Activated CD8-positive, alpha-beta T cell treated with anti-CD3 and anti-CD28 coated beads for 36 hours (primary cell): ENCODE data around the gene IFNL1. TPM values are rescaled to one million over a fixed set of nuclear protein-coding genes. Genes with fewer than 3 reads are reported as not detected.
"Not testable (repeated sequence)": the region's sequence is repeated elsewhere in the genome, so short reads cannot be mapped to it uniquely, and the experiment has no call there.

Experiments
- ATAC-seq: fragments of 200-7000 bp; cut with Tn5 transposase; one replicate; pipeline ENCODE4 v1.10.0; 2021; ENCODE audit warnings: mild to moderate bottlenecking, moderate library complexity
- CTCF ChIA-PET: fragments of 350-600 bp; sonication (Branson Sonifier 250); formaldehyde crosslinking; loops from one replicate; lab custom pipeline; 2021; ENCODE audit warnings: antibody characterized with exemption; lab: Charles Lee
- POLR2A ChIA-PET: fragments of 350-600 bp; sonication (Branson Sonifier 250); formaldehyde crosslinking; loops from one replicate; lab custom pipeline; 2021; ENCODE audit warnings: antibody characterized with exemption; lab: Charles Lee
- DNase-seq: peaks from one replicate; pipeline ENCODE4 v3.0.0-alpha.2; 2020
- H3K27ac Mint-ChIP-seq: one replicate; pipeline ENCODE4 v1.8.0; 2021; ENCODE audit warnings: mild to moderate bottlenecking, mixed read lengths
- H3K27me3 Mint-ChIP-seq: one replicate; pipeline ENCODE4 v1.8.0; 2021; ENCODE audit warnings: mixed read lengths
- H3K36me3 Mint-ChIP-seq: one replicate; pipeline ENCODE4 v1.8.0; 2021; ENCODE audit warnings: low read depth, mixed read lengths
- H3K4me1 Mint-ChIP-seq: one replicate; pipeline ENCODE4 v1.8.0; 2021; ENCODE audit warnings: low read depth, mixed read lengths
- H3K4me3 Mint-ChIP-seq: one replicate; pipeline ENCODE4 v1.8.0; 2021; ENCODE audit warnings: mild to moderate bottlenecking, moderate library complexity, mixed read lengths
- H3K9me3 Mint-ChIP-seq: one replicate; pipeline ENCODE4 v1.8.0; 2021; ENCODE audit warnings: mixed read lengths
- CTCF ChIP-seq: fragments of 200-600 bp; IDR thresholded peaks from one replicate; pipeline ENCODE4 v1.8.0; 2022; ENCODE audit warnings: antibody characterized with exemption, mild to moderate bottlenecking
- intact Hi-C: fragments of 100-400 bp; cut with micrococcal nuclease; formaldehyde crosslinking; loops from one replicate; pipeline ENCODE4 v1.10.0; 2022
- total RNA-seq, 2 experiments: library from RNA; stranded (reverse); gene quantifications; one replicate each; pipeline ENCODE4 v1.2.3, GENCODE V29; 2021

The IFNL1 gene
- total RNA-seq, 2 experiments from 2014 or later: not detected

- Mint-ChIP-seq H3K9me3 (no peaks in the 10 kb centered on the region), H3K27me3 (peaks cover 4% of the 10 kb centered on the region), H3K27ac (no peak overlapping the region), H3K36me3 (no peaks in the 10 kb centered on the region), H3K4me1 (no peaks in the 10 kb centered on the region), H3K4me3 (no peak overlapping the region)
- POLR2A ChIA-PET: no interaction called here
- CTCF ChIA-PET: no interaction called here
- no peak for DNase-seq
- TF ChIP-seq CTCF: no peak
- no peak for ATAC-seq
- intact Hi-C loops: no loop called here
Measured at GRCh38 chr19:39270036-39270871, 26.0 kb upstream of the IFNL1 start.

GRCh38 chr19:39273859-39274258, 22.3 kb upstream of the IFNL1 start:
- CTCF ChIA-PET, H3K27me3 Mint-ChIP-seq, H3K4me1 Mint-ChIP-seq, H3K27ac Mint-ChIP-seq, POLR2A ChIA-PET, ATAC-seq, H3K4me3 Mint-ChIP-seq, H3K9me3 Mint-ChIP-seq, intact Hi-C loops, DNase-seq, H3K36me3 Mint-ChIP-seq: not testable (repeated sequence)

- intact Hi-C loops: no loop called here
- H3K36me3 Mint-ChIP-seq: no peaks in the 10 kb centered on the region
- H3K4me1 Mint-ChIP-seq: no peaks in the 10 kb centered on the region
- POLR2A ChIA-PET: no interaction called here
- H3K9me3 Mint-ChIP-seq: no peaks in the 10 kb centered on the region
- no peak for TF ChIP-seq CTCF
- H3K27me3 Mint-ChIP-seq: no peaks in the 10 kb centered on the region
- no peak overlapping the region for H3K4me3 Mint-ChIP-seq
- DNase-seq (no peak), ATAC-seq (no peak)
- H3K27ac Mint-ChIP-seq: no peak overlapping the region
- CTCF ChIA-PET: interaction anchor here (1.0 kb wide), 1 partner anchor 10 kb away, joined by 3 read pairs; no protein-coding TSS in a partner anchor
Measured at GRCh38 chr19:39275578-39275977, 20.6 kb upstream of the IFNL1 start.

DNA sequence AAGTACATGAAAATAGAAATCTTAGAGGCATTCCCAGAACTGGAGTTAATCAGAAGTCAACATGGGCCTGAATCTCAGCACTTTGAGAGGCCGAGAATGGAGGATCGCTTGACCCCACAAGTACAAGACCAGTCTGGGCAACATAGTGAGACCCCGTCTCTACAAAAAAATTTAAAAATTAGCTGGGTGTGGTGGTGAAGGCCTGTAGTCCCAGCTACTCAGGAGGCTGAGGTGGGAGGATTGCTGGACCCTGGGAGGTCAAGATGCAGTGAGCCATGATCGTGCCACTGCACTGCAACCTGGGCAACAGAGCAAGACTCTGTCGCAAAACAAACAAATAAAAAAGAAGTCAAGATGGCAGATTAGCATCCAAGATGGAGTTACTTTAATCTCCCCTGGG, 19.5 kb upstream of the IFNL1 start:
- no peak for ATAC-seq
- no peak for TF ChIP-seq CTCF
- Mint-ChIP-seq H3K4me3 (no peak overlapping the region), H3K9me3 (no peaks in the 10 kb centered on the region), H3K27ac (no peak overlapping the region), H3K27me3 (no peaks in the 10 kb centered on the region), H3K4me1 (no peaks in the 10 kb centered on the region), H3K36me3 (no peaks in the 10 kb centered on the region)
- no peak for DNase-seq
- ChIA-PET CTCF (no interaction called here), POLR2A (interaction anchor here (1.3 kb wide), 1 partner anchor 15 kb away, joined by 3 read pairs; no protein-coding TSS in a partner anchor)
- intact Hi-C loops: no loop called here

DNA sequence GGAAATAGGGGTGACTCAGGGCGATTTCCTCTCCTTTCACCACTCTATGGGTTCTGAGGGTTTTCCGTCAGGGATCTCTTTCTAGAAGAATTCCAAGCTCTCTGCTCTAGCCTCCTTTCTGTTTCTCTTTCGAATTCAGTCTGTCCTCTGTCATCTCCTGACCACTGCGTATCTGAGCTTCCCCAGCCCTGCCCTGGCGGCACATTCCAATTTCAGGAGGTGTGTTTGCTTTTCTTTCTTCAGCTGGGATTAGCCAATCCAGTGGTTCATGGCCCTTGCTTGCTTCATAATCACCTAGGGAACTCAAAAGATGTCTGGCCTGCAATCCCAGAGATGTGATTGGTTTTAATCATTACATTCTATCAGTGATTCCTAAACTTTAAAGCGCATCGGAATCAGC, 18.6 kb upstream of the IFNL1 start:
- ATAC-seq (no peak), DNase-seq (no peak)
- Mint-ChIP-seq H3K36me3 (no peaks in the 10 kb centered on the region), H3K4me3 (no peak overlapping the region), H3K9me3 (peaks cover 4% of the 10 kb centered on the region), H3K27ac (no peak overlapping the region), H3K4me1 (no peaks in the 10 kb centered on the region), H3K27me3 (no peaks in the 10 kb centered on the region)
- TF ChIP-seq CTCF: no peak
- CTCF ChIA-PET: no interaction called here
- intact Hi-C loops: no loop called here
- POLR2A ChIA-PET: interaction anchor here (1.3 kb wide), 1 partner anchor 16 kb away, joined by 3 read pairs; no protein-coding TSS in a partner anchor
